Measurements from ENCODE around the gene ADARB1. TPM values are rescaled to one million over a fixed set of nuclear protein-coding genes. Genes with fewer than 3 reads are reported as not detected.

The ADARB1 gene
- total and polyA plus RNA-seq, 4 donors: 54.7 to 224 (median 90.6) TPM

DNA sequence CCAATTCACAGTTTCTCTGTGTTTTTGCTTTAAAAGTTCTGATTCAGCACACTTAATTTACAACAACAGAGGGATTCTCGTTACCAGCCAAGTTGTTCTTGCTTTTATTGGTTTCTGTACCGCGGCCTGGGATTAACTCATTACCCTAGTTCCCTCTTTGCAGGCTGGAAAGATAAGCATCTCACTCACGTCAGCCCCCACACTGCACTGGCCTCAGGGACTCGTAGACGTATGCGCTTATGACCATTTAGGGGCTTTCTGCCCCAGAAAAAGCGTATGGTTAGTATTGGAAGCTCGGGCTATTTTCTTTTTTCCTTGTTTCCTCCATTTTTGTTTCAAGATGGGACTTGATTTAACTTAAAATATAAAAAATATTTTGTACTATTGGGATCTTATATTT lies 137.3 kb downstream of the ADARB1 start:
- Histone ChIP-seq H3K27me3 (ENCODE audit: control insufficient read depth in 1 of 2, insufficient read depth in 2 of 2, low read length in 1 of 2) (no peaks in the 10 kb centered on the region), H3K4me3 (ENCODE audit: low read length in 2 of 2) (no peak overlapping the region), H3K4me1 (ENCODE audit: control insufficient read depth in 1 of 2, insufficient read depth in 2 of 2, low read length in 2 of 2) (no peaks in the 10 kb centered on the region), H3K27ac (ENCODE audit: low read depth in 1 of 2, low read length in 2 of 2) (no peak overlapping the region), H3K9me3 (ENCODE audit: control insufficient read depth, low read length) (no peaks in the 10 kb centered on the region), H3K36me3 (ENCODE audit: control insufficient read depth in 1 of 2, insufficient read depth in 2 of 2, low read length in 1 of 2) (peaks cover 4 to 12% of the 10 kb centered on the region in 2 donors)
- WGBS, 2 donors: 67 to 74% methylated on average over 9 of the region's 9 CpGs
- intact Hi-C loops (cut with DNase I): no loop called here
- DNase-seq (no peak), ATAC-seq (ENCODE audit: low FRiP score) (no peak)

GRCh38 chr21:45213392-45213791 lies 139.0 kb downstream of the ADARB1 start:
- no peak overlapping the region for H3K27ac ChIP-seq (ENCODE audit: low read depth in 1 of 2, low read length in 2 of 2)
- H3K4me3 ChIP-seq (ENCODE audit: low read length in 2 of 2): no peak overlapping the region
- H3K9me3 ChIP-seq (ENCODE audit: control insufficient read depth, low read length): no peaks in the 10 kb centered on the region
- H3K36me3 ChIP-seq (ENCODE audit: control insufficient read depth in 1 of 2, insufficient read depth in 2 of 2, low read length in 1 of 2): peaks cover 0 to 9% of the 10 kb centered on the region in 2 donors
- no peak for DNase-seq
- WGBS, 2 donors: 93 to 96% methylated on average over 2 of the region's 2 CpGs
- ATAC-seq (ENCODE audit: low FRiP score): no peak
- H3K4me1 ChIP-seq (ENCODE audit: control insufficient read depth in 1 of 2, insufficient read depth in 2 of 2, low read length in 2 of 2): no peaks in the 10 kb centered on the region
- intact Hi-C loops (cut with DNase I): no loop called here
- no peaks in the 10 kb centered on the region for H3K27me3 ChIP-seq (ENCODE audit: control insufficient read depth in 1 of 2, insufficient read depth in 2 of 2, low read length in 1 of 2)

GRCh38 chr21:45215213-45215612 lies 140.8 kb downstream of the ADARB1 start:
- ATAC-seq (ENCODE audit: low FRiP score) (no peak), DNase-seq (no peak)
- Histone ChIP-seq H3K9me3 (ENCODE audit: control insufficient read depth, low read length) (no peaks in the 10 kb centered on the region), H3K4me3 (ENCODE audit: low read length in 2 of 2) (no peak overlapping the region), H3K36me3 (ENCODE audit: control insufficient read depth in 1 of 2, insufficient read depth in 2 of 2, low read length in 1 of 2) (peaks cover 0 to 9% of the 10 kb centered on the region in 2 donors), H3K27me3 (ENCODE audit: control insufficient read depth in 1 of 2, insufficient read depth in 2 of 2, low read length in 1 of 2) (no peaks in the 10 kb centered on the region), H3K27ac (ENCODE audit: low read depth in 1 of 2, low read length in 2 of 2) (no peak overlapping the region), H3K4me1 (ENCODE audit: control insufficient read depth in 1 of 2, insufficient read depth in 2 of 2, low read length in 2 of 2) (no peaks in the 10 kb centered on the region)
- WGBS, 2 donors: 53% methylated on average over 2 of the region's 2 CpGs
- intact Hi-C loops (cut with DNase I): no loop called here

- 86 to 90% methylated on average over 1 of the region's 1 CpG for WGBS, 2 donors
- Histone ChIP-seq H3K9me3 (ENCODE audit: control insufficient read depth, low read length) (no peaks in the 10 kb centered on the region), H3K4me3 (ENCODE audit: low read length in 2 of 2) (no peak overlapping the region), H3K4me1 (ENCODE audit: control insufficient read depth in 1 of 2, insufficient read depth in 2 of 2, low read length in 2 of 2) (no peaks in the 10 kb centered on the region), H3K36me3 (ENCODE audit: control insufficient read depth in 1 of 2, insufficient read depth in 2 of 2, low read length in 1 of 2) (peaks cover 0 to 13% of the 10 kb centered on the region in 2 donors), H3K27me3 (ENCODE audit: control insufficient read depth in 1 of 2, insufficient read depth in 2 of 2, low read length in 1 of 2) (no peaks in the 10 kb centered on the region), H3K27ac (ENCODE audit: low read depth in 1 of 2, low read length in 2 of 2) (no peak overlapping the region)
- no peak for ATAC-seq (ENCODE audit: low FRiP score)
- intact Hi-C loops (cut with DNase I): no loop called here
- no peak for DNase-seq
Measured at GRCh38 chr21:45217010-45217409, 142.6 kb downstream of the ADARB1 start.

- DNase-seq (no peak), ATAC-seq (ENCODE audit: low FRiP score) (no peak)
- Histone ChIP-seq H3K36me3 (ENCODE audit: control insufficient read depth in 1 of 2, insufficient read depth in 2 of 2, low read length in 1 of 2) (peaks cover 0 to 18% of the 10 kb centered on the region in 2 donors), H3K4me3 (ENCODE audit: low read length in 2 of 2) (no peak overlapping the region), H3K27ac (ENCODE audit: low read depth in 1 of 2, low read length in 2 of 2) (no peak overlapping the region), H3K4me1 (ENCODE audit: control insufficient read depth in 1 of 2, insufficient read depth in 2 of 2, low read length in 2 of 2) (no peaks in the 10 kb centered on the region), H3K27me3 (ENCODE audit: control insufficient read depth in 1 of 2, insufficient read depth in 2 of 2, low read length in 1 of 2) (no peaks in the 10 kb centered on the region), H3K9me3 (ENCODE audit: control insufficient read depth, low read length) (no peaks in the 10 kb centered on the region)
- intact Hi-C loops (cut with DNase I): no loop called here
- WGBS, 2 donors: 60 to 68% methylated on average over 6 of the region's 6 CpGs
Measured at GRCh38 chr21:45219517-45219916, 145.1 kb downstream of the ADARB1 start.

GRCh38 chr21:45220071-45220481 lies 145.7 kb downstream of the ADARB1 start:
- Histone ChIP-seq H3K27ac (ENCODE audit: low read depth in 1 of 2, low read length in 2 of 2) (no peak overlapping the region), H3K4me1 (ENCODE audit: control insufficient read depth in 1 of 2, insufficient read depth in 2 of 2, low read length in 2 of 2) (no peaks in the 10 kb centered on the region), H3K36me3 (ENCODE audit: control insufficient read depth in 1 of 2, insufficient read depth in 2 of 2, low read length in 1 of 2) (peaks cover 0 to 18% of the 10 kb centered on the region in 2 donors), H3K4me3 (ENCODE audit: low read length in 2 of 2) (no peak overlapping the region), H3K27me3 (ENCODE audit: control insufficient read depth in 1 of 2, insufficient read depth in 2 of 2, low read length in 1 of 2) (no peaks in the 10 kb centered on the region), H3K9me3 (ENCODE audit: control insufficient read depth, low read length) (no peaks in the 10 kb centered on the region)
- 68 to 69% methylated on average over 4 of the region's 4 CpGs for WGBS, 2 donors
- DNase-seq (no peak), ATAC-seq (ENCODE audit: low FRiP score) (peak; percentile 57)
- intact Hi-C loops (cut with DNase I): no loop called here

DNA sequence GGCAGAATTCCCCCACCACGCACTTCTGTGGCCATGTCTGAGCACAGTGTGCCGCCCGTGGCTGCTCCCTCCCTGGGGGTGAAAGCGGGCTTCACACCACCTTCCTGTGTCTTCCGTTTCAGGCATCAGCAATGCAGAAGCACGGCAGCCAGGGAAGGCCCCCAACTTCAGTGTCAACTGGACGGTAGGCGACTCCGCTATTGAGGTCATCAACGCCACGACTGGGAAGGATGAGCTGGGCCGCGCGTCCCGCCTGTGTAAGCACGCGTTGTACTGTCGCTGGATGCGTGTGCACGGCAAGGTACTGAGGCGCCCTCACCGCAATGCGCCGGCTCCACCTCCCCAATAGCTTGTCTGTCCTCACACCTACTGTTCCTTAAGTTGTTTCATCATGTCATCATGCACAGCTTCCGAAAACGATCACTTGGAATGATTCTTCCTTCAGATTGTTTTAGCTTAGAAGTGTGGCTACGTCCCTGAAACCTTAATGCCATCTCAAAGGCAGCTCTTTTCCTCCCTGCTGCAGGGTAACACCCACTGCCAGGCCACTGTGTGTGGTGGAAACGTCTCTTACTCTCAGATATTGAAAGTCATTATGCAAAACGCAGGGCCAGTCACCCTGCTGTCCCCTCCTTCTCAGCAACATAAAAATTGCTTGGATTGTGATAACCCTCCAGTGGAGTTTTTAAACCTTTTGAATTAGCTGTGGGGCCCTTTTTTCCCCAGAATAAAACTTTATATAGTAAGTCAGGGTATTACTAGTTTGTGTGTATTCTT lies 146.5 kb downstream of the ADARB1 start:
- Histone ChIP-seq H3K36me3 (ENCODE audit: control insufficient read depth in 1 of 2, insufficient read depth in 2 of 2, low read length in 1 of 2) (peaks cover 0 to 18% of the 10 kb centered on the region in 2 donors), H3K27ac (ENCODE audit: low read depth in 1 of 2, low read length in 2 of 2) (no peak overlapping the region), H3K27me3 (ENCODE audit: control insufficient read depth in 1 of 2, insufficient read depth in 2 of 2, low read length in 1 of 2) (no peaks in the 10 kb centered on the region), H3K4me3 (ENCODE audit: low read length in 2 of 2) (no peak overlapping the region), H3K9me3 (ENCODE audit: control insufficient read depth, low read length) (no peaks in the 10 kb centered on the region), H3K4me1 (ENCODE audit: control insufficient read depth in 1 of 2, insufficient read depth in 2 of 2, low read length in 2 of 2) (no peaks in the 10 kb centered on the region)
- 92 to 93% methylated on average over 29 of the region's 29 CpGs for WGBS, 2 donors
- no peak for DNase-seq
- peak; percentile 37 for ATAC-seq (ENCODE audit: low FRiP score)
- intact Hi-C loops (cut with DNase I): no loop called here

DNA sequence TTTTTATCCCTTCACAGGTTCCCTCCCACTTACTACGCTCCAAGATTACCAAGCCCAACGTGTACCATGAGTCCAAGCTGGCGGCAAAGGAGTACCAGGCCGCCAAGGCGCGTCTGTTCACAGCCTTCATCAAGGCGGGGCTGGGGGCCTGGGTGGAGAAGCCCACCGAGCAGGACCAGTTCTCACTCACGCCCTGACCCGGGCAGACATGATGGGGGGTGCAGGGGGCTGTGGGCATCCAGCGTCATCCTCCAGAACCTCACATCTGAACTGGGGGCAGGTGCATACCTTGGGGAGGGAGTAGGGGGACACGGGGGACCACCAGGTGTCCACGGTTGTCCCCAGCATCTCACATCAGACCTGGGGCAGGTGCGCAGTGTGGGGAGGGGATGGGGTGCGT lies 147.6 kb downstream of the ADARB1 start:
- intact Hi-C loops (cut with DNase I): no loop called here
- H3K27me3 ChIP-seq (ENCODE audit: control insufficient read depth in 1 of 2, insufficient read depth in 2 of 2, low read length in 1 of 2): no peaks in the 10 kb centered on the region
- no peak overlapping the region for H3K27ac ChIP-seq (ENCODE audit: low read depth in 1 of 2, low read length in 2 of 2)
- H3K36me3 ChIP-seq (ENCODE audit: control insufficient read depth in 1 of 2, insufficient read depth in 2 of 2, low read length in 1 of 2): peaks cover 0 to 18% of the 10 kb centered on the region in 2 donors
- H3K4me1 ChIP-seq (ENCODE audit: control insufficient read depth in 1 of 2, insufficient read depth in 2 of 2, low read length in 2 of 2): no peaks in the 10 kb centered on the region
- H3K9me3 ChIP-seq (ENCODE audit: control insufficient read depth, low read length): no peaks in the 10 kb centered on the region
- WGBS, 2 donors: 89 to 91% methylated on average over 15 of the region's 15 CpGs
- no peak overlapping the region for H3K4me3 ChIP-seq (ENCODE audit: low read length in 2 of 2)
- no peak for ATAC-seq (ENCODE audit: low FRiP score)
- DNase-seq: no peak
